Stimulated activated naive B cell treated with anti-CD40 and anti-IgM and Interleukin-4, amounts not matched to agents 10 μg/mL and 1 μg/mL and 100 μg/mL, for 72 hours (primary cell): ENCODE measurements around the gene RGS14.

ENCODE experiments used
- ATAC-seq, 2 donors: fragments of 150-1000 bp; cut with Tn5 transposase; replicated peaks; 2 replicates each; pipeline ENCODE4 v1.10.0; 2021; ENCODE audit warnings: moderate library complexity in 1 of 2
- DNase-seq: peaks from one replicate; pipeline ENCODE4 v3.0.0; 2021
- H3K27ac Mint-ChIP-seq: one replicate; pipeline ENCODE4 v1.8.0; 2022; ENCODE audit warnings: mild to moderate bottlenecking, mixed read lengths
- H3K27me3 Mint-ChIP-seq, 2 donors: one replicate each; pipeline ENCODE4 v1.8.0; 2022; ENCODE audit warnings: mixed read lengths in 2 of 2
- H3K36me3 Mint-ChIP-seq, 2 donors: one replicate each; pipeline ENCODE4 v1.8.0; 2022; ENCODE audit warnings: mixed read lengths in 2 of 2, mild to moderate bottlenecking in 1 of 2
- H3K4me1 Mint-ChIP-seq, 2 donors: one replicate each; pipeline ENCODE4 v1.8.0; 2022; ENCODE audit warnings: mixed read lengths in 2 of 2, mild to moderate bottlenecking in 1 of 2
- H3K4me3 Mint-ChIP-seq, 2 donors: one replicate each; pipeline ENCODE4 v1.8.0; 2022; ENCODE audit warnings: mild to moderate bottlenecking in 2 of 2, mixed read lengths in 2 of 2, moderate library complexity in 1 of 2
- H3K9me3 Mint-ChIP-seq, 2 donors: one replicate each; pipeline ENCODE4 v1.8.0; 2022; ENCODE audit warnings: mixed read lengths in 2 of 2, mild to moderate bottlenecking in 1 of 2

RGS14 gene

DNA sequence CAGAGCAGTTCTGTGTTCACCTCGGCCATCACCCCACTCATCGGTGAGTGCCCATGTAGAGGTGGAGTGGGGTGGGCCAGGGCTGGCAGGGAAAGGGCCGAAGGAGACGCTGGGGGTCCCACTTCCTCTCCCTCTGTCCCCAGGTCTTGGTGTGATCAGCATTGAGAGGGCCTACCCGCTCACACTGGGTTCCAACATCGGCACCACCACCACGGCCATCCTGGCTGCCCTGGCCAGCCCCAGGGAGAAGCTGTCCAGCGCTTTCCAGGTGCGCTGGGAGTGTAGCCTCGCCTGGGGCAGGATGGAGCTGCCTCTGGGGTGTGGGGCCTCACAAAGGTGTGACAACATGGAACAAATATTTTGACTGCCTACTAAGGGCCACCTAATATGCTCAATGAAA is 39.1 kb downstream of the RGS14 start:
- Mint-ChIP-seq H3K36me3 (no peaks in the 10 kb centered on the region), H3K9me3 (no peaks in the 10 kb centered on the region), H3K27ac (no peak overlapping the region), H3K4me3 (no peak overlapping the region), H3K27me3 (peaks cover 12 to 46% of the 10 kb centered on the region in 2 donors), H3K4me1 (peaks cover 6 to 9% of the 10 kb centered on the region in 2 donors)
- no peak for DNase-seq
- ATAC-seq = no peak

DNA sequence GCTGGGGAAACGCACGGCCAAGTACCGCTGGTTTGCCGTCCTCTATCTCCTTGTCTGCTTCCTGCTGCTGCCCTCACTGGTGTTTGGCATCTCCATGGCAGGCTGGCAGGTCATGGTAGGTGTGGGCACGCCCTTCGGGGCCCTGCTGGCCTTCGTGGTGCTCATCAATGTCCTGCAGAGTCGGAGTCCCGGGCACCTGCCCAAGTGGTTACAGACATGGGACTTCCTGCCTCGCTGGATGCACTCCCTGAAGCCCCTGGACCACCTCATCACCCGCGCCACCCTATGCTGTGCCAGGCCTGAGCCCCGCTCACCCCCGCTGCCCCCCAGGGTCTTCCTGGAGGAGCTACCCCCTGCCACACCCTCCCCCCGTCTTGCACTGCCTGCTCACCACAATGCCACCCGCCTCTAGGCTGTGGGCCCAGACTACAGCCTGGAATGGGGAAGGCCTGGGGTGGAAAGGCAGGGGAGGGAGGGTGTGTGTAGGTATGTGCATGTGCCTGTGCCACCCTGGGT is 40.2 kb downstream of the RGS14 start:
- H3K27me3 Mint-ChIP-seq = peaks cover 19 to 57% of the 10 kb centered on the region in 2 donors
- H3K27ac Mint-ChIP-seq = no peak overlapping the region
- ATAC-seq = no peak

DNA sequence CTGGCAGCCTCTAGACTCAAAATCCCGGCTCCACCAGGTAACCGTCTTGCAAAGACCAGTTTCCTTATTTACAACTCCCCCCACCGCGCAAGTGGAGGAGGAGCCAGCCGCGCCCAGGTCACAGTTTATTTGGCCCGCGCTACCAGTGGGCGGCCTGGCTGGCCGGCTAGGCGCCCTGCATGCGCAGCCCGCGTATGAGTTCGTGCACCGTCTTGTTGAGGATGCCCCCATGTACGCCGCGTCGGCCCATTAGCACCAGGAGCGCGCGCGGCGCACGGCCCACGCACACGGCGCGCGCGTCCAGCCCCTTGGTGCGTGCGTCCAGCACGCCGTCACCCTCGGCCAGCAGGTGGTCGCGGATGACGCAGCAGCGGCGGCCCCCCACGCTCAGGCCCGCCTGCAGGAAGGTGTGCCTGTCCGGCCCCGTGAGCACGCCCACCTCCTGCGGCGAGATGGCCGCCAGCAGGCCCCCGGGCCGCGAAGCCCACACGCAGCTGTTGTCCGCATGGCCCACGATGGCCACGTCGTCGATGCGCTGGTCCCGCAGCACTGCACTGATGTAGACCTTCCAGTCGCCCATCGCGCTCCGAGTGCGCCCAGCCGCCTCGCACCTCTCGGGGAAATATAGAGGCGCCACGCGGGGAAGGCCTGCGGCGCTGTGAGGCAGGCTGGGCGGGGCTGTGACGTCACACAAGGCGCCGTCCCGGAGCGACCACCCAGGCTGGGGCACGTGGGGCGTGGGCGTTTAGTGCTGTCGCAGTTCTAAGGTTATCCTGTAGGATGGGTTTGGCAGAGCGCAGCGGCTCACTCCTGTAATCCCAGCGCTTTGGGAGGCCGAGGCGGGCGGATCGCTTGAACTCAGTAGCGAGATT is 42.5 kb downstream of the RGS14 start, which contains the start of gene PFN3:
Gene PFN3, minus strand, starts transcription at position 665 of the 872 bp plus-strand sequence. Its CDS starts 85 bp downstream, at position 580.
- Mint-ChIP-seq H3K4me1 (peaks cover 19 to 27% of the 10 kb centered on the region in 2 donors), H3K27me3 (peaks cover 23 to 63% of the 10 kb centered on the region in 2 donors), H3K27ac (peak within 1 kb of the TSS; percentile 16), H3K36me3 (no peaks in the 10 kb centered on the region), H3K9me3 (no peaks in the 10 kb centered on the region), H3K4me3 (no peak within 1 kb of the TSS)
- no peak for ATAC-seq
- no peak for DNase-seq

More for the DNA sequence above, 40.2 kb downstream of the RGS14 start:
- peaks cover 9 to 16% of the 10 kb centered on the region in 2 donors for H3K4me1 Mint-ChIP-seq
- DNase-seq = no peak
- H3K4me3 Mint-ChIP-seq = no peak overlapping the region
- H3K9me3 Mint-ChIP-seq = no peaks in the 10 kb centered on the region
- no peaks in the 10 kb centered on the region for H3K36me3 Mint-ChIP-seq

DNA sequence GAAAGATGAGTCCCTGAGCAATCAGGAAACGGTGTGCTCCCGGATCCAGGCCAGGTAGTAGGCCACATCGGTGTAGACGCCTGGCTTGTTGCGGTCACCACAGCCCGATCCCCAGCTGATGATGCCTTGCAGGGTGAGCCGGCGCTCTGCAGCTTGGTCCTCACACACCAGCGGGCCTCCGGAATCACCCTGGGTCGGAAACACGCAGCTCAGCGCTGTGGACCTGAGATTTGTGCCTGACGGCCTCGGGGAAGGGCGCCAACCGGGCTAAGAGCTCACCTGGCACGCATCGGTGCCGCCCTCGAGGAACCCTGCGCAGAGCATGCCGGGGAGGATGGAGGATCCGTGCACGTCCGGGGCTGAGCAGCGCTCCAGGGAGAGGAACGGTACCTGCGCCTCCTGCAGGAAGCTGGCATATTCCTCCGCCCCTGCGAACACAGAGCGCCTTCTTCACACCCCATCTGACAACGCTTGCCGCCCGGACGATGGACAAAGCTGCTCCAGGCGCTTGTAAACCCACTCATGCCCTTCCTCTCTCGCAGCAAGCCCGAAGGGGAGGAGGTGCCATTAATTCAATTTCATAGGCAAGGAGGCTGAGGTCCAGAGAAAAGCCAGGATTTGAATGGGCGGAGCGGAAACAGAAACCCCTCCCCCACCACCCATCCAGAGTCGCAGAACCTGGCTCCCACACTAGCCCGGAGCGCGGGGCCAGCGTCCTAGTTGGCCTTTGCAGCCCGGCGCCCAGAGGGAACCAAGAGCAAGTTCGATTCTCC is 44.7 kb downstream of the RGS14 start:
- DNase-seq (no peak), ATAC-seq (peak in 1 of 2 donors; percentile 8)
- H3K36me3 Mint-ChIP-seq = no peaks in the 10 kb centered on the region
- H3K4me1 Mint-ChIP-seq = peaks cover 28 to 38% of the 10 kb centered on the region in 2 donors
- peak overlapping the region; percentile 7 for H3K27ac Mint-ChIP-seq
- H3K9me3 Mint-ChIP-seq = no peaks in the 10 kb centered on the region
- peaks cover 21 to 53% of the 10 kb centered on the region in 2 donors for H3K27me3 Mint-ChIP-seq
- H3K4me3 Mint-ChIP-seq = peak overlapping the region; percentile 82 to 84

DNA sequence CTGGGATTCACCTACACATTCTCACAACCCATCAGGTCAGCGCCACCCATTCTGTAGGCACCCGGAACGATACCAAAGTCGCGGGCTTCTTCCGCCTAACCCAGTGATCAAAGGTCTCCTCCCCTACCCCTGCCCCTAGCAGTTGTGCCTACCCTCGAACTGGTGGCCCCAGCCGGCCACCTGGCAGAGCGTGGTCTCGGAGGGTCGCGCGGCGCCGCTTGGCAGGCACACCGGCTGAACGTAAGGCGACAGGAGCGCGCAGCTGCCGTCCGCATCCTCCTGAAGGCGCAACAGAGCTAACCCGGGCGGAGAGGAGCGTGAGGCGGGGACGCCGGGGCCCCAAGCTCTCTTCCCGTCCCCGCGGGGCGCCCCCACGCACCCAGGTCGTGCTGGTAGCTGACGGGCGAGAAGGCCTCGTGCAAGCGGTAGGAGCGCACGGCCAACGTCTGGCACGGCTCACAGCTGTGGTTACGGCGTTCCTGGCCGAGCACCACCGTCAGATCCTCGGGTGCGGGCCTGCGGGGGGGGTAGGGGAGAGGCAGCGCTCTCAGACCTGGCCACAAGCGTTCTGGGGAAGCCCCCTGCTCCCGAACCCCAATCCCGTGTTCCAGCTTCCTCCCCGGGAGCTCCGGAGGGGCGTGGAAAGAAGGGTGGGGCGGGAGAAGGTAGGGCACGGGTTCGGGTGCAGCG is 45.5 kb downstream of the RGS14 start:
- no peaks in the 10 kb centered on the region for H3K36me3 Mint-ChIP-seq
- DNase-seq (no peak), ATAC-seq (peak; percentile 19 to 26)
- H3K27me3 Mint-ChIP-seq = peaks cover 18 to 47% of the 10 kb centered on the region in 2 donors
- H3K9me3 Mint-ChIP-seq = no peaks in the 10 kb centered on the region
- H3K4me1 Mint-ChIP-seq = peaks cover 28 to 38% of the 10 kb centered on the region in 2 donors
- peak overlapping the region; percentile 82 to 84 for H3K4me3 Mint-ChIP-seq
- H3K27ac Mint-ChIP-seq = peak overlapping the region; percentile 79

DNA sequence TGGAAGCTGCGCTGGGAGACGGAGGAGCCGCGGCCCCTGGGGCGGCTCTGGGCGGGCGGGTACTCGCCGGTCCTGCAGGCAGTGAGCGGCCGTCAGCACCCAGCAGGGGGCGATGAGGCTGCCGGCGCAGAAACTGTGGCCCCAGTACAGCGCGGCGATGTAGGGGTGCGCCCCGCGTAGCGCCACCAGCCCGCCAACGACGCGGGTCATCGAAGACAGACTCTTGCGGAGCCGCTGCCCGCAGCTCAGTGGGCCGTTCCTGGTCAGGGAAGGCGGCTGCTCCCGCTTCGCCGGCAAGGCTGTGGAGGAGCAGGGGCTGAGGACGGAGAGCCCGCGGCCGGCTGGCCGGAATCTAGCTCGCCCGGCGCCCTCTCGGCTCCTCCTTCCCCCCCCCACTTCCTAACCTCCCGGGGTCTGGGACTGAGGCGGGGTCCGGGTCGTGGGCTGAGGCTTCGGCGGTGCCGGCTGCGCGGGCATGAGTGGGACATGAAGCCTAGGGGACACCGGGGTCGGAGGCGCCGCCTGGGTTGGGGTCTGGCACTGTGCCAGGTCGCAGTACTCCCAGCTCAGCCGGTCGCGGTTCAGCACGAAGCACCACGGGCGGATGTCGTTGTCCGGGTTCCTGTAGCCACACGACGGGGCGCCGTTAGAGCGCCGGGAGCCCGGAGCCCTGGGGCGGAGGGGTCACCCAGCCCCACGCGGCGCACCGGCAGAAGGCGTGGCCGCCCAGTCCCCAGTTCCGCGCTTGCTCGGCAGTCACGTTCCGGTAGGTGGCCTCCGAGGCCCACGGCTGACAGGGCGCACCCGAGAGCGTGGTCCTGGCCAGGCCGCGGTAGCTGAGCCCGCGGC is 46.3 kb downstream of the RGS14 start:
- H3K27ac Mint-ChIP-seq = peak overlapping the region; percentile 79
- no peaks in the 10 kb centered on the region for H3K9me3 Mint-ChIP-seq
- peaks cover 18 to 40% of the 10 kb centered on the region in 2 donors for H3K27me3 Mint-ChIP-seq
- DNase-seq (peak; percentile 73), ATAC-seq (peak; percentile 88 to 89)
- no peaks in the 10 kb centered on the region for H3K36me3 Mint-ChIP-seq
- H3K4me3 Mint-ChIP-seq = peak overlapping the region; percentile 82 to 84
- H3K4me1 Mint-ChIP-seq = peaks cover 28 to 38% of the 10 kb centered on the region in 2 donors

DNA sequence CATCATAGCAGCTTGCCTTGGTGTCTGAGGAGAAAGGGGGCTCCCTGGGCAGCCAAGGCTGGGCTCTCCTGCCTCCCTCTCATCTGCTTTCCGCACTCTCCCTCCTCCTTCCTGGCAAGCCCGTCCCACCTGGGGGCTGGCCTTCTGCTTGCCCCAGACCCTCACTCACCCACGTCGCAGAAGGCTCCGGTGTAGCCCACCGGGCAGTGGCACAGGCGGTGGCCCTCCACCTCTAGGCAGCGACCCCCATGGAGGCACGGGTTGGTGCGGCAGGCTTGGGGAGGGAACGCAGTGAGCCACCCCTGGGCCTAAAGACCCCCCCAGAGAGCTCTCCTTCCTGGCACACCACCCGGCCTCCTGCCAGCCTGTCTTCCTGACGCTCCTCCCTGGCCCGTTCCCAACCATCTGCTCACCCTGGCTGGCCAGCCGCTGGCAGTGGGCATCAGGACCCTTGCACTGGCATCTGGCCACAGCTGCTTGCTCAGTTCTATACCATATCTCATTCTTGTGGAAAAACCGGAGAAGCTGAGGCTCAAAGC is 47.0 kb downstream of the RGS14 start:
- DNase-seq (no peak), ATAC-seq (no peak)
- Mint-ChIP-seq H3K4me3 (peak overlapping the region; percentile 82 to 84), H3K27me3 (peaks cover 18 to 33% of the 10 kb centered on the region in 2 donors), H3K36me3 (no peaks in the 10 kb centered on the region), H3K4me1 (peaks cover 28 to 38% of the 10 kb centered on the region in 2 donors), H3K9me3 (no peaks in the 10 kb centered on the region), H3K27ac (peak overlapping the region; percentile 65)

DNA sequence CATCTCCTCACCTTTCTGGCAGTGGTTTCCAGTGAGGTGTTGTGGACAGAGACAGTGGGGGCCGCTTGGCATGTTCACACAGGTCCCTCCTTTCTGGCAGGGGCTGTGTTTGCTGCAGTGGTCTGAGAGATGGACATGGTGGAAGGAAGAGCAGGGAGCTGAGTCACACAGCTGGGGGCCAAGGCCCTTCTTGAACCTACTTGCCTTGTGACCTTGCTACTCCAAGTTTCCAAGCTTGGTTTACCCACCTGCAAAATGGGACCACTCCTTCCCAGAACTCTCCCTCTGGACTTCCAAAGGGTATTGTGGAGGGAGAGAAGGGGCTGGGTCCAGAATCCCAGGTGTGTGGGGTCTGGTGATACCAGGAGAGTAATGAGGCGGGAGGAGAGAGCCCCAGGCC is 47.6 kb downstream of the RGS14 start:
- DNase-seq = no peak
- peaks cover 28 to 38% of the 10 kb centered on the region in 2 donors for H3K4me1 Mint-ChIP-seq
- ATAC-seq = no peak
- peak overlapping the region; percentile 82 to 84 for H3K4me3 Mint-ChIP-seq
- H3K36me3 Mint-ChIP-seq = no peaks in the 10 kb centered on the region
- no peak overlapping the region for H3K27ac Mint-ChIP-seq
- H3K9me3 Mint-ChIP-seq = no peaks in the 10 kb centered on the region
- H3K27me3 Mint-ChIP-seq = peaks cover 18 to 28% of the 10 kb centered on the region in 2 donors

DNA sequence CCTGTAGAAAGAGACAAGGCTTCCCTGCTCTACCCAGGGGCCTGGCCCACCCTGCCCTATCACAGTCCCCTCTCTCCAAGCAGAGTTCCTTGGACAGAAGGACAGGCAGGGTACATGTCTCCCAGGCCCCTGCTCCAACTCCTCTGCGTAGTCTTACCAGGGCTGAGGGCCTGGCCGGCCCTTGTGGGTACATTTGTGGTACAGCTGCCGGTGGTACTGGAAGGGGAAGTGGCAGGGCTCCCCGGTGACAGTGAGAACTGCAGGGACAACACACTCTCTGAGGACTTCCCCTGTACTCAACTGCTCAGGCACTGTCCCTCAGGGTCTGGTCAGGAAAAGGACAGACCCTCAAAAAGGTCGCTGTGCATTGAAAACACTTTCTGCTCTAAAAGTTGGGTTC is 48.1 kb downstream of the RGS14 start:
- Mint-ChIP-seq H3K27me3 (peaks cover 18 to 26% of the 10 kb centered on the region in 2 donors), H3K4me1 (peaks cover 28 to 38% of the 10 kb centered on the region in 2 donors), H3K27ac (peak overlapping the region; percentile 43), H3K9me3 (no peaks in the 10 kb centered on the region), H3K4me3 (peak overlapping the region in 1 of 2 donors; percentile 82), H3K36me3 (no peaks in the 10 kb centered on the region)
- peak; percentile 62 to 66 for ATAC-seq
- DNase-seq = peak; percentile 49

DNA sequence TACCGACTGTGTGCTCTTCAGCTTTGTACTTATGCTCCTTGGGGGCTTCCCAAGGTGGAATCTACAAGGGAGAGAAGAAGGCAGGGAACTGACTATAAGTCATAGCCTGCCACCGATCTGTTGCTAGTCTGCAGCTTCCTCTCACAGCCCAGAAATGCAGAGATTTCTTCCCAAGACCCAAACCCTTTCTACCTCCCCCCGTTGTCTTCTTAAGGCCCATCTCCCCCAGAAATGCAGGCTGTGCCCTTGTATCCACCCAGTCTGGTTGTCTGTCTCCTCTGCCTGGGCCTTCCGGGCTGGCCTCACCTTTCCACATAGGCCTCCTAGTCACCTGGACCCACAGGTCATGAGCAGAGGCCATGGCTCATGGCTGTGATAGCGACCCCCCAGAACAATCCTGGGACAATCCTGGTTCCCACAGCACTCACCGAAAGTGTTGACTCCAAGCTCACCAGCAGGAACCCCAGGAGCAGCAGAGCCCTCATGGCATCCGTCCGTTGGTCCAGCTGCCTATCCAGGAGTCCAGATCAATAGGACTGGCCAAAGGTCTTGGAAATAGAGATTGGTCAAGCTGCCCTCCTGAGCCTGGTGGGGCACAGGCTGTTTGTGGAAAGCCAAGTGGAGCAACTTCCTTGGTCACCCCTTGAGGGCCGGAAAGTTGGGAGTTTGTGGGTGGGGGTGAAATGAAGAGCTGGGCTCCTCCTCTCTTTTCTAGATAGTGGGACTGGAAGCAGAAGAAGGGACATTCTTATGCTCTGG is 51.5 kb downstream of the RGS14 start, which contains the start of gene F12:
Gene F12, minus strand, starts transcription at position 522 of the 759 bp plus-strand sequence. Its CDS starts 37 bp downstream, at position 485.
- Mint-ChIP-seq H3K36me3 (no peaks in the 10 kb centered on the region), H3K27me3 (no peaks in the 10 kb centered on the region), H3K9me3 (no peaks in the 10 kb centered on the region), H3K4me3 (no peak within 1 kb of the TSS), H3K27ac (no peak within 1 kb of the TSS), H3K4me1 (peaks cover 22 to 29% of the 10 kb centered on the region in 2 donors)
- no peak for DNase-seq
- no peak for ATAC-seq

DNA sequence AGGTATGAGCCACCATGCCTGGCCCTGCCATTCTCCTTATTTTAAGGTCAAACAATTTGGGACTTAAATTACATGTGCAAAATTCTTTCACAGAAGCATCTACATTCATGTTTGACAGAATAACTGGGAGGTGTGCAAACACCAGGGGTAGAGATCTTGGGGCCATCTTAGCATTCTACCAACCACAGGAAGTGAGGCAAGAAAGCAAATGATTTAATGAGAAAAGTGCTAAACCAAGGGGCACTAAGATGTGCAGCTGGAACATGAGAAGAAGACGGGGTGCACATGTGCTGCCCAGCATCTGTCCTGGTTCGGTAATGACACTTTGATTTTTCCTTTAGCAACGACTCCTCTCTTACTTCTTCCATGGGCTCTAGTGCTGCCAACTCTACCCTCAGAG is 52.9 kb downstream of the RGS14 start:
- no peaks in the 10 kb centered on the region for H3K36me3 Mint-ChIP-seq
- DNase-seq (no peak), ATAC-seq (no peak)
- H3K4me1 Mint-ChIP-seq = peaks cover 10 to 15% of the 10 kb centered on the region in 2 donors
- H3K9me3 Mint-ChIP-seq = no peaks in the 10 kb centered on the region
- no peak overlapping the region for H3K27ac Mint-ChIP-seq
- H3K27me3 Mint-ChIP-seq = no peaks in the 10 kb centered on the region
- H3K4me3 Mint-ChIP-seq = no peak overlapping the region

DNA sequence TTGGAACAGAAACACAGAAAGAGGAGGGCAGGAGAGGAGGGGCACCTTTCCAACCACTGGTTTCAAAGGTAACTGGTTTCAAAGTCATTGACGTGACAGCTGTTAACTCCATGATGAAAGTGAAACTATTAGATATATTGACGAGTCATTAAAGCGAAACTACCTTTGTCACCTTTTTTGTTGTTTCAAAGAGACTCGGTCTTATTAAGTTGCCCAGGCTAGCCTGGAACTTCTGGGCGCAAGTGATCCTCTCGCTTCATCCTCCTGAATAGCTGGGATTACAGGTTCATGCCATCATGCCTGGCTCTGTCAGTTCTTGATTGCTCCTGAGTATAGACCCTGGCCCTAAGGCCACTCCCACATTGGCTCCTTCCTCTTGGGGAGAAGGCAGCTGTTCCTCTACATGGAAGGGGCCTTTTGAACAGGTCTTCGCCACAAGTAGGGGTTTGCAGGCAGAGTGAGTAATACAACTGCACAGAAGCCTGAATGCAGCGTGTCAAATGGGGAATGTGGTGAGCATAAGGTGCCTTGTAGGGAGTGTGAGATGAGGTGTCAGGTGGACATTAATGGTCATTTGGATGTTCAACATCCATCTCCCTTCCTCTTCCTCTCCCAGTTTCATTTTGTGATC is 55.0 kb downstream of the RGS14 start:
- DNase-seq (no peak), ATAC-seq (peak in 1 of 2 donors; percentile 58)
- Mint-ChIP-seq H3K4me1 (peaks cover 5 to 8% of the 10 kb centered on the region in 2 donors), H3K27me3 (no peaks in the 10 kb centered on the region), H3K27ac (peak overlapping the region; percentile 47), H3K36me3 (no peaks in the 10 kb centered on the region), H3K9me3 (no peaks in the 10 kb centered on the region), H3K4me3 (no peak overlapping the region)
